HG03097 (cell line): ENCODE data around the gene ABHD16A.
"Not testable (repeated sequence)": the region's sequence is repeated elsewhere in the genome, so short reads cannot be mapped to it uniquely, and the experiment has no call there.

Experiments
- ATAC-seq: cut with Tn5 transposase; IDR thresholded peaks from one replicate; pipeline ENCODE4 v1.9.1; 2021; ENCODE audit not compliant: unreplicated experiment, low FRiP score

The ABHD16A gene

GRCh38 chr6:31715022-31715958 is 12.2 kb upstream of the ABHD16A start, which contains the start of gene LY6G6D:
TSS of gene LY6G6D (plus strand) at chr6:31715348. CDS start at chr6:31715356, 8 bp downstream.
- no peak for ATAC-seq

- ATAC-seq, result no peak
Observed at GRCh38 chr6:31713991-31714684, 11.0 kb upstream of the ABHD16A start.

- ATAC-seq, result no peak
Observed at GRCh38 chr6:31713465-31713864, 10.3 kb upstream of the ABHD16A start.

GRCh38 chr6:31712296-31712695 is 9.2 kb upstream of the ABHD16A start:
- ATAC-seq, result no peak

- no peak for ATAC-seq
Observed at GRCh38 chr6:31711233-31711632, 8.1 kb upstream of the ABHD16A start.

- no peak for ATAC-seq
Observed at GRCh38 chr6:31710523-31711219, 7.5 kb upstream of the ABHD16A start.

- not testable (repeated sequence) for ATAC-seq
Observed at GRCh38 chr6:31709157-31709556, 6.0 kb upstream of the ABHD16A start.

GRCh38 chr6:31708224-31708623 is 5.1 kb upstream of the ABHD16A start:
- ATAC-seq, result no peak

GRCh38 chr6:31707701-31708100 is 4.6 kb upstream of the ABHD16A start:
- ATAC-seq, result no peak

GRCh38 chr6:31706599-31706998 is 3.5 kb upstream of the ABHD16A start, which contains the start of gene LY6G6F:
TSS of gene LY6G6F (plus strand) at chr6:31706866. CDS start at chr6:31706907, 41 bp downstream.
- no peak for ATAC-seq

- no peak for ATAC-seq
Observed at GRCh38 chr6:31705931-31706330, 2.8 kb upstream of the ABHD16A start.

GRCh38 chr6:31702405-31702818 is 712 bp downstream of the ABHD16A start:
- ATAC-seq, result no peak

GRCh38 chr6:31701666-31702404 is 1.3 kb downstream of the ABHD16A start:
- no peak for ATAC-seq

GRCh38 chr6:31700740-31701401 is 2.3 kb downstream of the ABHD16A start:
- ATAC-seq, result no peak

- no peak for ATAC-seq
Observed at GRCh38 chr6:31697555-31697954, 5.6 kb downstream of the ABHD16A start.

- ATAC-seq, result no peak
Observed at GRCh38 chr6:31693535-31693934, 9.6 kb downstream of the ABHD16A start.

GRCh38 chr6:31692886-31693285 is 10.2 kb downstream of the ABHD16A start:
- no peak for ATAC-seq

GRCh38 chr6:31692353-31692752 is 10.8 kb downstream of the ABHD16A start:
- no peak for ATAC-seq

- no peak for ATAC-seq
Observed at GRCh38 chr6:31691564-31692108, 11.5 kb downstream of the ABHD16A start.
